HepG2 (cell line): ENCODE data around the gene IGFLR1. TPM values are rescaled to one million over a fixed set of nuclear protein-coding genes. Genes with fewer than 3 reads are reported as not detected.

Experiments used
- ELF3 ChIP-seq: IDR thresholded peaks from 2 replicates; pipeline ENCODE4 v1.6.1; 2016; ENCODE audit warnings: missing genetic modification reagents, missing compliant biosample characterization
- FOSL2 ChIP-seq: sonication (generic); formaldehyde crosslinking; IDR thresholded peaks from 2 replicates; pipeline ENCODE4 v1.4.0; 2020; ENCODE audit warnings: missing genetic modification reagents
- HNF4A ChIP-seq: sonication (generic); formaldehyde crosslinking; IDR thresholded peaks from 2 replicates; pipeline ENCODE4 v1.4.0; 2020; ENCODE audit warnings: missing genetic modification reagents
- HNRNPUL1 ChIP-seq: fragments of 200-400 bp; formaldehyde crosslinking; IDR thresholded peaks from 2 replicates; pipeline ENCODE4 v1.6.1; 2017; ENCODE audit warnings: low read depth, mild to moderate bottlenecking, low read length, moderate library complexity
- ZNF460 ChIP-seq: sonication (generic); formaldehyde crosslinking; IDR thresholded peaks from 2 replicates; pipeline ENCODE4 v1.5.1; 2020; ENCODE audit warnings: missing genetic modification reagents, mild to moderate bottlenecking, borderline replicate concordance
- ZNF83 ChIP-seq: sonication (generic); formaldehyde crosslinking; IDR thresholded peaks from 2 replicates; pipeline ENCODE4 v1.4.0; 2020; ENCODE audit warnings: missing genetic modification reagents, mild to moderate bottlenecking, borderline replicate concordance
- polyA plus RNA-seq, 8 experiments: library from polyadenylated mRNA; depleted of rRNA in 3 of 8; stranded (reverse) in 7 of 8; unstranded in 1 of 8; fragments of >200 nt; fragmentation: Illumina TruSeq in 4 of 8; extraction: Trizol in 4 of 8; gene quantifications; 2 replicates each; pipeline versions ENCODE4 v1.2.1 to v1.2.3, GENCODE V29; 2011 to 2016; ENCODE audit warnings: low read depth in 4 of 8, missing spikeins in 1 of 8, mixed read lengths in 1 of 8; ENCODE audit not compliant: insufficient read depth in 1 of 8
- total RNA-seq, 5 experiments: library from RNA; depleted of rRNA; stranded (reverse); fragments of >200 nt; fragmentation: Illumina TruSeq; extraction: Trizol; gene quantifications; 2 replicates each; pipeline ENCODE4 v1.2.3, GENCODE V29; 2016; ENCODE audit warnings: low read depth in 1 of 5
- TF ChIP-seq, protein P1 (sequence below): sonication (generic); formaldehyde crosslinking; IDR thresholded peaks from 2 replicates; pipeline ENCODE4 v1.8.0; 2022; ENCODE audit warnings: missing genetic modification reagents, mild to moderate bottlenecking, inconsistent platforms, borderline replicate concordance
- TF ChIP-seq, protein P2 (sequence below): sonication (generic); formaldehyde crosslinking; IDR thresholded peaks from 2 replicates; pipeline ENCODE4 v1.8.1; 2023; ENCODE audit warnings: mild to moderate bottlenecking, missing genetic modification reagents
- TF ChIP-seq, protein P3 (sequence below): sonication (generic); formaldehyde crosslinking; IDR thresholded peaks from 2 replicates; pipeline ENCODE4 v1.4.0; 2020; ENCODE audit warnings: missing genetic modification reagents

IGFLR1 gene
- total and polyA plus RNA-seq, 2 of the 13 experiments (the other 11 are each of a cell fraction or from before 2014, with no cell fraction given), result 5.4 to 8.9 TPM

- TF ChIP-seq, protein P1, sequence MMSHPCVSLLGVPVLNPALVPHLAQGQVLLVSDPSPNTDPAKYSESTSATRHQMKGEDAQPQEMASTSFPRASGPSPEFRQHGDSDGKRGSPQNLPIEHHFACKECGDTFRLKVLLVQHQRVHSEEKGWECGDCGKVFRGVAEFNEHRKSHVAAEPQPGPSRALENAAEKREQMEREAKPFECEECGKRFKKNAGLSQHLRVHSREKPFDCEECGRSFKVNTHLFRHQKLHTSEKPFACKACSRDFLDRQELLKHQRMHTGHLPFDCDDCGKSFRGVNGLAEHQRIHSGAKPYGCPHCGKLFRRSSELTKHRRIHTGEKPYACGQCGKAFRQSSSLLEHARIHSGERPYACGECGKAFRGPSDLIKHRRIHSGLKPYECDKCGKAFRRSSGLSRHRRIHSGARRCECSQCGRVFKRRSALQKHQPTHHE, result no peak
- TF ChIP-seq, protein P2, sequence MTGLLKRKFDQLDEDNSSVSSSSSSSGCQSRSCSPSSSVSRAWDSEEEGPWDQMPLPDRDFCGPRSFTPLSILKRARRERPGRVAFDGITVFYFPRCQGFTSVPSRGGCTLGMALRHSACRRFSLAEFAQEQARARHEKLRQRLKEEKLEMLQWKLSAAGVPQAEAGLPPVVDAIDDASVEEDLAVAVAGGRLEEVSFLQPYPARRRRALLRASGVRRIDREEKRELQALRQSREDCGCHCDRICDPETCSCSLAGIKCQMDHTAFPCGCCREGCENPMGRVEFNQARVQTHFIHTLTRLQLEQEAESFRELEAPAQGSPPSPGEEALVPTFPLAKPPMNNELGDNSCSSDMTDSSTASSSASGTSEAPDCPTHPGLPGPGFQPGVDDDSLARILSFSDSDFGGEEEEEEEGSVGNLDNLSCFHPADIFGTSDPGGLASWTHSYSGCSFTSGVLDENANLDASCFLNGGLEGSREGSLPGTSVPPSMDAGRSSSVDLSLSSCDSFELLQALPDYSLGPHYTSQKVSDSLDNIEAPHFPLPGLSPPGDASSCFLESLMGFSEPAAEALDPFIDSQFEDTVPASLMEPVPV (CRISPR knock-in tag), result peak; percentile 58; the same call in 1 of the 2 replicates
- TF ChIP-seq ELF3 (CRISPR knock-in tag) (no peak), ZNF83 (no peak; the same call in 1 of the 2 replicates), ZNF460 (no peak), HNF4A (no peak), FOSL2 (CRISPR knock-in tag) (no peak), HNRNPUL1 (no peak)
- TF ChIP-seq, protein P3, sequence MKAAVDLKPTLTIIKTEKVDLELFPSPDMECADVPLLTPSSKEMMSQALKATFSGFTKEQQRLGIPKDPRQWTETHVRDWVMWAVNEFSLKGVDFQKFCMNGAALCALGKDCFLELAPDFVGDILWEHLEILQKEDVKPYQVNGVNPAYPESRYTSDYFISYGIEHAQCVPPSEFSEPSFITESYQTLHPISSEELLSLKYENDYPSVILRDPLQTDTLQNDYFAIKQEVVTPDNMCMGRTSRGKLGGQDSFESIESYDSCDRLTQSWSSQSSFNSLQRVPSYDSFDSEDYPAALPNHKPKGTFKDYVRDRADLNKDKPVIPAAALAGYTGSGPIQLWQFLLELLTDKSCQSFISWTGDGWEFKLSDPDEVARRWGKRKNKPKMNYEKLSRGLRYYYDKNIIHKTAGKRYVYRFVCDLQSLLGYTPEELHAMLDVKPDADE, result no peak
Observed at GRCh38 chr19:35715981-35716800, 26.1 kb downstream of the IGFLR1 start (continued).
